ENCODE measurements around the gene FARP1.

FARP1 gene

GRCh38 chr13:98313023-98313921 is 170.4 kb downstream of the FARP1 start:
- TF ChIP-seq, protein P1, sequence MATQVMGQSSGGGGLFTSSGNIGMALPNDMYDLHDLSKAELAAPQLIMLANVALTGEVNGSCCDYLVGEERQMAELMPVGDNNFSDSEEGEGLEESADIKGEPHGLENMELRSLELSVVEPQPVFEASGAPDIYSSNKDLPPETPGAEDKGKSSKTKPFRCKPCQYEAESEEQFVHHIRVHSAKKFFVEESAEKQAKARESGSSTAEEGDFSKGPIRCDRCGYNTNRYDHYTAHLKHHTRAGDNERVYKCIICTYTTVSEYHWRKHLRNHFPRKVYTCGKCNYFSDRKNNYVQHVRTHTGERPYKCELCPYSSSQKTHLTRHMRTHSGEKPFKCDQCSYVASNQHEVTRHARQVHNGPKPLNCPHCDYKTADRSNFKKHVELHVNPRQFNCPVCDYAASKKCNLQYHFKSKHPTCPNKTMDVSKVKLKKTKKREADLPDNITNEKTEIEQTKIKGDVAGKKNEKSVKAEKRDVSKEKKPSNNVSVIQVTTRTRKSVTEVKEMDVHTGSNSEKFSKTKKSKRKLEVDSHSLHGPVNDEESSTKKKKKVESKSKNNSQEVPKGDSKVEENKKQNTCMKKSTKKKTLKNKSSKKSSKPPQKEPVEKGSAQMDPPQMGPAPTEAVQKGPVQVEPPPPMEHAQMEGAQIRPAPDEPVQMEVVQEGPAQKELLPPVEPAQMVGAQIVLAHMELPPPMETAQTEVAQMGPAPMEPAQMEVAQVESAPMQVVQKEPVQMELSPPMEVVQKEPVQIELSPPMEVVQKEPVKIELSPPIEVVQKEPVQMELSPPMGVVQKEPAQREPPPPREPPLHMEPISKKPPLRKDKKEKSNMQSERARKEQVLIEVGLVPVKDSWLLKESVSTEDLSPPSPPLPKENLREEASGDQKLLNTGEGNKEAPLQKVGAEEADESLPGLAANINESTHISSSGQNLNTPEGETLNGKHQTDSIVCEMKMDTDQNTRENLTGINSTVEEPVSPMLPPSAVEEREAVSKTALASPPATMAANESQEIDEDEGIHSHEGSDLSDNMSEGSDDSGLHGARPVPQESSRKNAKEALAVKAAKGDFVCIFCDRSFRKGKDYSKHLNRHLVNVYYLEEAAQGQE (IDR thresholded peaks at IDR 0.05; ENCODE audit: insufficient read depth in 1 of 2, low read depth in 2 of 2, low read length in 2 of 2): no peak
- TF ChIP-seq FOXP2 (optimal IDR thresholded peaks at IDR 0.05; ENCODE audit: borderline replicate concordance, extremely low read depth, extremely low read length, insufficient read depth) (no peak), POLR2AphosphoS5 (IDR thresholded peaks at IDR 0.05; ENCODE audit: low read depth, low read length) (no peak), SIN3A (IDR thresholded peaks at IDR 0.05; ENCODE audit: borderline replicate concordance, insufficient read depth, low read length) (no peak), TAF1 (IDR thresholded peaks at IDR 0.05; ENCODE audit: borderline replicate concordance, insufficient read depth, low read length) (no peak)

DNA sequence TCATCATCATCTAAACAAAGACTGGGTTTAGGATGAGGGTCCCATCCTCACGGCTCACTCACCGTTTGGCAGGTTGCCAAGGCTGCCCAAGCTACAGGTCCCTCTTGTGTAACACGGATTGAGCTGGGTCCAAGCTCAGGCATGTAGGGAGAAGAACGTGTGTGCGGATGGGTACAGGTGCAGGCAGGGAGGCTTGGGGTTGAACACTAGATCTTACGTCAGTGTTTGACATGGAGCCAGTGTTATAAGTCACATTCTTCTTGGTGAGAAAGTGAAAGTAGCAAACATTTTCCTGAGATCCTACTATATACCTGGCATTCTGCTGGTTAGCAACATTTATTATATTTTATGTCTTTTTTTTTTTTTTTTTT is 171.0 kb downstream of the FARP1 start:
- TF ChIP-seq POLR2AphosphoS5 (IDR thresholded peaks at IDR 0.05; ENCODE audit: low read depth, low read length) (no peak), SIN3A (IDR thresholded peaks at IDR 0.05; ENCODE audit: borderline replicate concordance, insufficient read depth, low read length) (no peak), FOXP2 (optimal IDR thresholded peaks at IDR 0.05; ENCODE audit: borderline replicate concordance, extremely low read depth, extremely low read length, insufficient read depth) (no peak), TAF1 (IDR thresholded peaks at IDR 0.05; ENCODE audit: borderline replicate concordance, insufficient read depth, low read length) (no peak)
- TF ChIP-seq, protein P1 (IDR thresholded peaks at IDR 0.05; ENCODE audit: insufficient read depth in 1 of 2, low read depth in 2 of 2, low read length in 2 of 2): no peak

DNA sequence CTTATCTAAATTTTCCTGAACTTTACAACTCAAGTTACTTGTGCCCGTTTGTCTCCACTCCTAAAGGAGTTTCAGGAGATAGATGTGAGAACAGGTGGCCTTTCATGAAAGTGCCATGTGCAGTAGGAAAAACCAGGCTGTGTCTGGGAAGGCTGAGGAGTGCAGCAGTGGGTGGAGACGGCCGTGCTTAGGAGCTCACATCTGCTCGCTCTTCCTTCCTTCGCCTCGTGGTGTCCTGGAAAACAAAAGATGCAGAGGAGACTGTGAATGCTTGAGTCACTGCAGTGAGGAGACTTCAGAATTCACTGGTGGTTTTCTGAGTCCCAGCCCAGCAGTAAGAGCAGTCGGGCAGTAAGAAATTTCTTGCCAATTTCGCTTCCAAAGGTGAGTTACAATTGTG is 172.6 kb downstream of the FARP1 start:
- TF ChIP-seq TAF1 (IDR thresholded peaks at IDR 0.05; ENCODE audit: borderline replicate concordance, insufficient read depth, low read length): no peak
- TF ChIP-seq POLR2AphosphoS5 (IDR thresholded peaks at IDR 0.05; ENCODE audit: low read depth, low read length): no peak
- TF ChIP-seq SIN3A (IDR thresholded peaks at IDR 0.05; ENCODE audit: borderline replicate concordance, insufficient read depth, low read length): no peak
- TF ChIP-seq FOXP2 (optimal IDR thresholded peaks at IDR 0.05; ENCODE audit: borderline replicate concordance, extremely low read depth, extremely low read length, insufficient read depth): no peak
- TF ChIP-seq, protein P1 (IDR thresholded peaks at IDR 0.05; ENCODE audit: insufficient read depth in 1 of 2, low read depth in 2 of 2, low read length in 2 of 2): no peak

DNA sequence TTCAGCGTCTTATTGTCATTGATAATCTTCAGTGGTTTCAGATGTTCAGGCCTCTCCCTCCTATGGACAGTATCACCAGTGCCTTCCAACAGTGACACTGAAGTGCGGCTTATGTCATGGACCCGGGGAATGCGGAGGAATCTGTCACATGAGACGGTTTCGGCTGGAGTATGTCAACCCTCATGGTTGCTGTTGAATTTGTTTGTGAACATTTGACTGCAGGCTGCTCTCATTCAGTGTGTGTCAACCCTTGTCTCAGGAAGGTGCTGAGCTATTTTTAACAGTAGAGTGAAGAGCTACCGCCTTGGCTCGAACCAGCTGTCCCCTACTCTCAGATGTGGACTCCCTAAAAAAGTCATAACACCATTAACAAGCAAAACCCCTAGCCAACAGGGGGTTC is 173.0 kb downstream of the FARP1 start:
- TF ChIP-seq TAF1 (IDR thresholded peaks at IDR 0.05; ENCODE audit: borderline replicate concordance, insufficient read depth, low read length): no peak
- TF ChIP-seq SIN3A (IDR thresholded peaks at IDR 0.05; ENCODE audit: borderline replicate concordance, insufficient read depth, low read length): no peak
- TF ChIP-seq FOXP2 (optimal IDR thresholded peaks at IDR 0.05; ENCODE audit: borderline replicate concordance, extremely low read depth, extremely low read length, insufficient read depth): no peak
- no peak for TF ChIP-seq POLR2AphosphoS5 (IDR thresholded peaks at IDR 0.05; ENCODE audit: low read depth, low read length)
- TF ChIP-seq, protein P1 (IDR thresholded peaks at IDR 0.05; ENCODE audit: insufficient read depth in 1 of 2, low read depth in 2 of 2, low read length in 2 of 2): no peak

All from PFSK-1 (cell line).